ENCODE data around the gene GALNS.
"Not testable (repeated sequence)": the region's sequence is repeated elsewhere in the genome, so short reads cannot be mapped to it uniquely, and the experiment has no call there.

Gene GALNS

GRCh38 chr16:88804552-88805339 lies 52.0 kb downstream of the GALNS start:
- DNase-seq (ENCODE audit: low read depth, low spot score) = no peak

DNA sequence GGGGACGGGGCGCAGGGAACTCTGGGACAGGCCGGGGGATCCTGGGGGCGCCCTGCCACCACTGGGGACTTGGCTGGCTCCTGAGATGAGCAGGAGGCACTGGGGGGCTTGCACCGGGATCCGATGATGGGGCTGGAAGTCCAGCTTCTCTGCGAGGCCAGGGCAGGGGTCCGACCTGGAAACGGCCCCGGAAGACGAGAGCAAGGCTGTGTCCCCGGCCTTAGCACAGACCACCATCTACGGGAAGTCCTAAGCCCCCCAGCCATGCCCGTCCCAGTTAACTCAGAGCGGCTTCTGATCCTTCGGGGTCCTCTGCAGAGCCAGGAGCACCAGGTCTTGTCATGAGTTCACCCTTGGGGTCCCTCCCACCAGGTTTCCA lies 52.6 kb downstream of the GALNS start:
- DNase-seq (ENCODE audit: low read depth, low spot score) = no peak

DNA sequence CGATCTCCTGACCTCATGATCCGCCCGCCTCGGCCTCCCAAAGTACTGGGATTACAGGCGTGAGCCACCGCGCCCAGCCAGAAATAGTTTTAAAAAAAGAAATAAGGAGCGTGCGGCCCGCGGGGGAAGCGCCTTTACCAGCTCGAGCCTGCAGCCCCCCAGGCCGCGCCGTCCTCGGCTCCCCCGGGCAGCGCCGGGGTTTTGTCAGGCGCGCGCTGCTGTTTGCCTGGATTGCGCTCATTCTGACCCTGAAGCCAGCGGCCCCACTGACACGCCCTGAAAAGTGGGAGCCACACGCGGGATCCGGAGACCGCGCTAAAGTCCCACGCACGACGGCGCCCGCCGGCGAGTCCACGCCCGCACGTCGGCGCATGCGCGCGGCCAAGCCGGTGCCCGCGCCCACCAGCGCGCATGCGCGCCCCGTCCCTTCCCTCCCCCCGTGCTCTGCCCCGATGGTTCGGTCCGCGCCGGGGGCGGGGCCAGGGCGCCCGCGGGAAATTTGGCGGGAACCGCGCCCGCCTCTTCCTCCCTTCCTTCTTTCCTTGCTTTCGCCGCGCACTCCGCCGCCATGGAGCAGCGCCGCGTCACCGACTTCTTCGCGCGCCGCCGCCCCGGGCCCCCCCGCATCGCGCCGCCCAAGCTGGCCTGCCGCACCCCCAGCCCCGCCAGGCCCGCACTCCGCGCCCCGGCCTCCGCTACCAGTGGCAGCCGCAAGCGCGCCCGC lies 53.3 kb downstream of the GALNS start, which contains the start of gene CDT1:
Gene CDT1 (plus strand): TSS at position 526 of the 724 bp plus-strand sequence. CDS start 43 bp downstream, at position 569.
- peak; percentile 56 for DNase-seq (ENCODE audit: low read depth, low spot score)

GRCh38 chr16:88800277-88800592 lies 56.5 kb downstream of the GALNS start:
- no peak for DNase-seq (ENCODE audit: low read depth, low spot score)

- DNase-seq (ENCODE audit: low read depth, low spot score) = no peak
These were observed 57.0 kb downstream of the GALNS start for GRCh38 chr16:88799569-88800276.

DNA sequence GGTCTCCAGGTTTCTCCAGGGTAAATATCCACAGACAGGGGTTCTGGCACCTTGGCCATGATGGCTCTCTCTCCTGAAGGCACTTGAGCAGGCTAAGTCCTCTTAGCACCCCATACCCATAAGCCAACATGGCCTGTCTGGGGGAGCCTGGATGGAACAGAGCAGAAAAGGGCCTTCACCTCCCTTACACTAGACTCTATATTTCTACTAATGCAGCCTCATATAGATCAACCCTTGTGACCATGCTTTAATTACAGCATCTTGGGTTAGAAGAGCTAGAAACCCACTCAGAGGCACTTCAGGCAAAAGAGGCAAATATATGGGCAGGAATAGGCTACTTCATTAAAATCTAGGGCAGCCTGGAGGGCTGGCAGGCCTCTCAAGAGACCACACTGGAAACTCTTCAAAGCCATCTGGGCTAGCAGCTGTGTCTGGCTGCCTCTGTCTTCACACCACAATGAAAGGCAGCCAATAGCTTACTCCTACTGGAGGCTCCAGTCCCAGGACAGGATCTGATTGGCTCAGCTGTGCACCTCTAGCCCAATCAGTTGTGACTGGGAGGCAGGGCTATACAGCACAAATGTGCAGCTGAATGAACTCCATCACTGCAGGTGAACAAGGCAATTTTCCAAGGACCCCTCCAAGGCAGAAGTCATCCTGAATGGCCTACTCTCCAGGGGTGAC lies 57.8 kb downstream of the GALNS start:
- DNase-seq (ENCODE audit: low read depth, low spot score) = no peak

- DNase-seq (ENCODE audit: low read depth, low spot score) = no peak
These were observed 58.7 kb downstream of the GALNS start for GRCh38 chr16:88798073-88798472.

DNA sequence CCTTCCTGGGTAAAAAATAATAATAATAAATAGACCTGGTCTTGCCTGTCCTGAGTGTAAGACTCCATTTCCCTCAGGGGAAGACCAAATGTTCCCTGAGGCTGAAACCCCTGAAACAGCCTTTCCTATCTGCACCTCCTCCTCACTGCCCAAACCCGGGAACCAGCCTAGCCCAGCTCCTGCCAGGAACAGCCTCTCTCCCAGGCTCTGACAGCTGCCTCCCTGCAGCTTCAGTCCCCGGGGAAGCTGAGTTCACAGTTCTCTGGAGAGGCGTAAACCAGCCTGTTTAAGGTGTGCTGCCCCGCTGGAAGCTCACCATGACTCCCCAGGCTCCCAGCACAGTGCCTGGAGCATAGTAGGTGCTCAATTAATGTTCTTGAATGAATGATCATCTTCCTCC lies 60.5 kb downstream of the GALNS start:
- DNase-seq (ENCODE audit: low read depth, low spot score) = no peak

- DNase-seq (ENCODE audit: low read depth, low spot score) = no peak
These were observed 63.3 kb downstream of the GALNS start for GRCh38 chr16:88793251-88793954.

- DNase-seq (ENCODE audit: low read depth, low spot score) = no peak
These were observed 64.0 kb downstream of the GALNS start for GRCh38 chr16:88792668-88793250.

DNA sequence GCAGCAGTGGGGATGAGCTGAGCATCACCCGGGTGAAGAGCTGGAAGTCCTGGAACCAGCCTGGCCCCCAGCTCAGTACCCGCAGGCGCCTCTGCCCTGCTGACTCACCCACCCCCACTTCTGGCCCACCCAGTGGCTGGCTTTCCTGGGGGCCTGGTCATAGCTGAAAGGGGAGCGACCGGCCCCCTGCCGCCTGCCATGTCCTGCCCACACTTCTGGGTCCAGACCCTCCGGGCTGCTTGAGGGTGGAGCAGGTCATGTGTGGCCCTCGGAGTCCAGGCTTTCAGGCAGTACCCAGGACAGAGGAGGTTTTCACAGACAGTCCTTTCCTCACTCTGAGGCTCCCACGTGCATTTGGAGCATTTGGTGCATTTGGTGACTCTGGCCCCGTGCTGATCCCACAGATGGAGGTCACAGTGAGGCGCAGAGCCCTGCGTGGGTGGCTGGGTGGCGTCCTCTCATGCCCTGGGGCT lies 64.6 kb downstream of the GALNS start:
- no peak for DNase-seq (ENCODE audit: low read depth, low spot score)

- DNase-seq (ENCODE audit: low read depth, low spot score) = no peak
These were observed 66.2 kb downstream of the GALNS start for GRCh38 chr16:88790312-88791211.

DNA sequence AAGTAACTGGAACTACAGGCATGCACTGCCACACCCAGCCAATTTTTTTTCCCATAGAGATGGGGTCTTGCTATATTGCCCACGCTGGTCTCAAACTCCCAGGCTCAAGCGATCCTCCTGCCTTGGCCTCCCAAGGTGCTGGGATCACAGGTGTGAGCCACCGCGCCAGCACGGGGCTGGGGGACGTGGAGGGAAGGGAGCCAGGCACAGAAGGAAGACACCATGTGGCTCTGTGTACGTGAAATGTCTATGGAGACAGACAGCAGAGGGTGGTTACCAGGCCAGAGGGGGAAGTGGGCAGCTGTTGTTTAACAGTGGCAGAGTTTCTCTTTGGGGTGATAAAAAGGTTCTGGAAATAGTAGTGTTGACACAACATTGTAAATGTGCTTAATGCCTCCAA lies 67.2 kb downstream of the GALNS start:
- no peak for DNase-seq (ENCODE audit: low read depth, low spot score)

DNA sequence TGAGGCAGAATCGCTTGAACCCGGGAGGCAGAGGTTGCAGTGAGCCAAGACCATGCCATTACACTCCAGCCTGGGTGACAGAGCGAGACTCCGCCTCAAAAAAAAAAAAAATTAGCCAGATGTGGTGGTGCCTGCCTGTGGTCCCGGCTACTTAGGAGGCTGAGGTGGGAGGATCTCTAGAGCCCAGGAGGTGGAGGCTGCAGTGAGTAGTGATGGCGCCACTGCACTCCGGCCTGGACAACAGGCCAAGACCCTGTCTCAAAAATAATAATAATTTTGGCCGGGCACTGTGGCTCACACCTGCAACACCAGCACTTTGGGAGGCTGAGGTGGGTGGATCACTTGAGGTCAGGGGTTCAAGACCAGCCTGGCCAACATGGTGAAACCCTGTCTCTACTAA lies 68.0 kb downstream of the GALNS start:
- DNase-seq (ENCODE audit: low read depth, low spot score) = not testable (repeated sequence)

GRCh38 chr16:88787579-88788314 lies 69.0 kb downstream of the GALNS start:
- DNase-seq (ENCODE audit: low read depth, low spot score) = no peak

DNA sequence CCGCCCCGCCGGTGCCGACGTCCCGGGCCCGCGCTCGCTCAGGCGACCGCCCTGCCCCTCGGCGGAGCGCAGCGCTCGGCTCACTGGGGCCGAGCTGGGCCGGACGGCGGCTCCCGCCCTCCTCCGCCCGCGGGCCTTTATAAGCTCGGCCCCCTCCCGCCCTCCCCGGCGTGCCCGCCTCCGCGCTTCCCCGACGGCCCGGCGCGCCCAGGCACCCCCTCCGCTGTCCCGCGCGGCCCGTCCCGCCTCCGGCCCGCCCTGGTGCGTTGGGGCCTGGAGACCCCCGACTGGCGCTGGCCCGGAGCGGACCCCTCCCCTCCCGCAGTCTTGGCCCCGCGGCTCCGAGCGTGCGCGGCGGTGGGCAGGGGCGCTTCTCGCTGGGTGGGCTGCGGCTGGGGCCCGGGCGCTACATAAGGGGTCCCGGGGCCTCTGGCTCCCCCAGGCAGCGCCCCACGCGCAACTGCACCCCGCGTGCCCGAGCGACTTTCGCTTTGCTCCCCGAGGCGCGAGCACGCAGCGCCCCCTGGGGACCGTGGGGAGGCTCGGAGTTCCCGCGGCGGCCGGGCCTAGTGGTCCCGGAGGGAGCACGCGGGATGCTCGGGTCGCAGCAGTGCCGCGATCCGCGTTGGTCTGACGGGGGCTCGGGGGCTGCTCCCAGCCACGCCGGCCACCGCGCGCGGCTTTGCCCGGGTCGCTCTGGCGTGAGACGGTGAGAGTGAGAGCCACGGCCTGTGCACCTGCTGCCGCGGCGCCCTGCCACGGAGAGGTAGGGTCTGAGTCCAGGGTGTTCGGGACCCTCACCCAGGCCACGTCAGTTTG lies 71.4 kb downstream of the GALNS start, which contains the start of gene PIEZO1:
Gene PIEZO1 (minus strand): TSS at position 115 of the 819 bp plus-strand sequence. CDS start 256 bp downstream, outside the sequence.
- DNase-seq (ENCODE audit: low read depth, low spot score) = peak; percentile 49

DNA sequence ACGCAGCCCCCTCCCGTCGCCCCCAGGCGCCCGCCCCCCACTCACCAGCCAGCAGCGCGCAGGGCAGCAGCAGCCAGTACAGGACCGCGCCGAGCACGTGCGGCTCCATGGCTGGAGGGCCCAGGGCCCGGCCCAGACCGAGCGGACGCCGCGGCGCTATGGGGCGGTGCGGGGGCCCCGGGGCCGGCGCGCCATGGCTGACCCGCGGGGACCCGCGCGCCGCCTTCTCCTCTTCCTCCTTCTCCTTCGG lies 72.0 kb downstream of the GALNS start:
- DNase-seq (ENCODE audit: low read depth, low spot score) = no peak

All from activated naive CD8-positive, alpha-beta T cell treated with anti-CD3 and anti-CD28 coated beads, Interleukin-2, amount 50 U/mL, for 16 hours (primary cell).